Astrocyte (in vitro differentiated cells and primary cell): ENCODE measurements around the gene NRG3. TPM values are rescaled to one million over a fixed set of nuclear protein-coding genes. Genes with fewer than 3 reads are reported as not detected.

Source experiments
- DNase-seq: peaks from one replicate; pipeline ENCODE4 v3.0.0-alpha.2; 2010; ENCODE audit warnings: low read depth
- FAIRE-seq: peaks from 2 replicates; lab custom pipeline; 2011; peaks lifted over from hg19 to GRCh38; lab: Jason Lieb, UNC
- H2AFZ ChIP-seq: 2 replicates; pipeline ENCODE4 v1.6.0; 2012; ENCODE audit warnings: low read depth, low read length, inconsistent platforms
- H3K27ac ChIP-seq: 2 replicates; pipeline ENCODE4 v1.5.1; 2011; ENCODE audit warnings: low read depth, low read length, inconsistent platforms
- H3K27me3 ChIP-seq: 2 replicates; pipeline ENCODE4 v1.6.0; 2011; ENCODE audit warnings: low read length, inconsistent platforms; ENCODE audit not compliant: insufficient read depth
- H3K36me3 ChIP-seq: 2 replicates; pipeline ENCODE4 v1.5.1; 2011; ENCODE audit warnings: low read length, inconsistent platforms; ENCODE audit not compliant: insufficient read depth
- H3K4me1 ChIP-seq: 2 replicates; pipeline ENCODE4 v1.5.1; 2011; ENCODE audit warnings: low read length, inconsistent platforms; ENCODE audit not compliant: insufficient read depth
- H3K4me2 ChIP-seq: 2 replicates; pipeline ENCODE4 v1.6.0; 2012; ENCODE audit warnings: low read length, inconsistent platforms
- H3K4me3 ChIP-seq: 2 replicates; pipeline ENCODE4 v1.5.1; 2011; ENCODE audit warnings: low read depth, mild to moderate bottlenecking, low read length, inconsistent platforms; ENCODE audit not compliant: insufficient read depth
- H3K79me2 ChIP-seq: 2 replicates; pipeline ENCODE4 v1.6.0; 2012; ENCODE audit warnings: mild to moderate bottlenecking, low read length, inconsistent platforms; ENCODE audit not compliant: insufficient read depth
- H3K9ac ChIP-seq: 2 replicates; pipeline ENCODE4 v1.6.0; 2012; ENCODE audit warnings: mild to moderate bottlenecking, low read length, inconsistent platforms
- H3K9me3 ChIP-seq: 2 replicates; pipeline ENCODE4 v1.5.1; 2012; ENCODE audit warnings: low read depth, mild to moderate bottlenecking, low read length, inconsistent platforms; ENCODE audit not compliant: insufficient read depth
- H4K20me1 ChIP-seq: 2 replicates; pipeline ENCODE4 v1.6.0; 2012; ENCODE audit warnings: low read length, inconsistent platforms; ENCODE audit not compliant: insufficient read depth
- H3K27ac Mint-ChIP-seq: one replicate; pipeline ENCODE4 v1.8.0; 2021; ENCODE audit warnings: mild to moderate bottlenecking, mixed read lengths; ENCODE audit not compliant: unreplicated experiment
- H3K27me3 Mint-ChIP-seq: one replicate; pipeline ENCODE4 v1.8.0; 2021; ENCODE audit warnings: low read depth, mixed read lengths; ENCODE audit not compliant: unreplicated experiment
- H3K36me3 Mint-ChIP-seq: one replicate; pipeline ENCODE4 v1.8.0; 2021; ENCODE audit warnings: low read depth, mixed read lengths; ENCODE audit not compliant: unreplicated experiment
- H3K4me1 Mint-ChIP-seq: one replicate; pipeline ENCODE4 v1.8.0; 2021; ENCODE audit warnings: low read depth, mixed read lengths; ENCODE audit not compliant: unreplicated experiment
- H3K4me3 Mint-ChIP-seq: one replicate; pipeline ENCODE4 v1.8.0; 2021; ENCODE audit warnings: mild to moderate bottlenecking, moderate library complexity, mixed read lengths; ENCODE audit not compliant: unreplicated experiment
- H3K9me3 Mint-ChIP-seq: one replicate; pipeline ENCODE4 v1.8.0; 2021; ENCODE audit warnings: mild to moderate bottlenecking, mixed read lengths; ENCODE audit not compliant: unreplicated experiment
- CTCF ChIP-seq: IDR thresholded peaks from 2 replicates; pipeline ENCODE4 v1.5.1; 2011; ENCODE audit warnings: low read depth, mild to moderate bottlenecking, inconsistent platforms, low read length, moderate library complexity; ENCODE audit not compliant: insufficient read depth
- EZH2 ChIP-seq: IDR thresholded peaks from 2 replicates; pipeline ENCODE4 v1.6.1; 2012; ENCODE audit warnings: mild to moderate bottlenecking, low read length, inconsistent platforms; ENCODE audit not compliant: insufficient read depth
- total RNA-seq: library from RNA; stranded (reverse); gene quantifications from 2 replicates; pipeline ENCODE4 v1.2.1, GENCODE V29; 2021

Gene NRG3
- total RNA-seq, 1 donor from 2014 or later, result 2.1 TPM

GRCh38 chr10:82757397-82757796, 882.4 kb downstream of the NRG3 start:
- Mint-ChIP-seq H3K27ac (no peak overlapping the region), H3K36me3 (no peaks in the 10 kb centered on the region), H3K9me3 (no peaks in the 10 kb centered on the region), H3K27me3 (no peaks in the 10 kb centered on the region), H3K4me1 (no peaks in the 10 kb centered on the region), H3K4me3 (no peak overlapping the region)
- no peak overlapping the region for H3K9ac ChIP-seq
- H3K4me2 ChIP-seq, result no peak overlapping the region
- DNase-seq (no peak), FAIRE-seq (no peak)
- H4K20me1 ChIP-seq, result no peaks in the 10 kb centered on the region
- no peaks in the 10 kb centered on the region for H3K79me2 ChIP-seq
- no peak overlapping the region for H2AFZ ChIP-seq
- H3K4me1 ChIP-seq, result no peaks in the 10 kb centered on the region
- no peaks in the 10 kb centered on the region for H3K27me3 ChIP-seq
- H3K9me3 ChIP-seq, result no peaks in the 10 kb centered on the region
- no peak overlapping the region for H3K4me3 ChIP-seq
- no peak overlapping the region for H3K27ac ChIP-seq
- H3K36me3 ChIP-seq, result no peaks in the 10 kb centered on the region
- TF ChIP-seq EZH2 (no peak), CTCF (no peak)

GRCh38 chr10:82757901-82758300, 882.9 kb downstream of the NRG3 start:
- Mint-ChIP-seq H3K4me1 (no peaks in the 10 kb centered on the region), H3K36me3 (no peaks in the 10 kb centered on the region), H3K9me3 (no peaks in the 10 kb centered on the region), H3K27me3 (no peaks in the 10 kb centered on the region), H3K27ac (no peak overlapping the region), H3K4me3 (no peak overlapping the region)
- no peaks in the 10 kb centered on the region for H3K9me3 ChIP-seq
- no peaks in the 10 kb centered on the region for H3K27me3 ChIP-seq
- H3K4me2 ChIP-seq, result no peak overlapping the region
- no peaks in the 10 kb centered on the region for H4K20me1 ChIP-seq
- no peaks in the 10 kb centered on the region for H3K79me2 ChIP-seq
- no peak overlapping the region for H3K4me3 ChIP-seq
- no peaks in the 10 kb centered on the region for H3K4me1 ChIP-seq
- DNase-seq, result no peak
- no peak overlapping the region for H3K9ac ChIP-seq
- TF ChIP-seq EZH2, result no peak
- no peak for TF ChIP-seq CTCF
- no peak overlapping the region for H2AFZ ChIP-seq
- FAIRE-seq, result no peak
- no peaks in the 10 kb centered on the region for H3K36me3 ChIP-seq
- no peak overlapping the region for H3K27ac ChIP-seq

- Mint-ChIP-seq H3K4me1 (no peaks in the 10 kb centered on the region), H3K36me3 (no peaks in the 10 kb centered on the region), H3K4me3 (no peak overlapping the region), H3K9me3 (no peaks in the 10 kb centered on the region), H3K27ac (no peak overlapping the region), H3K27me3 (no peaks in the 10 kb centered on the region)
- no peaks in the 10 kb centered on the region for H3K4me1 ChIP-seq
- no peaks in the 10 kb centered on the region for H3K27me3 ChIP-seq
- no peak overlapping the region for H3K4me3 ChIP-seq
- H2AFZ ChIP-seq, result no peak overlapping the region
- H4K20me1 ChIP-seq, result no peaks in the 10 kb centered on the region
- FAIRE-seq (no peak), DNase-seq (no peak)
- H3K9me3 ChIP-seq, result no peaks in the 10 kb centered on the region
- TF ChIP-seq EZH2 (no peak), CTCF (no peak)
- H3K79me2 ChIP-seq, result no peaks in the 10 kb centered on the region
- H3K9ac ChIP-seq, result no peak overlapping the region
- no peak overlapping the region for H3K27ac ChIP-seq
- no peaks in the 10 kb centered on the region for H3K36me3 ChIP-seq
- H3K4me2 ChIP-seq, result no peak overlapping the region
Observed at GRCh38 chr10:82759050-82759449, 884.1 kb downstream of the NRG3 start.
